Measurements from ENCODE around the gene C7.
"Not testable (repeated sequence)": the region's sequence is repeated elsewhere in the genome, so short reads cannot be mapped to it uniquely, and the experiment has no call there.

The C7 gene

GRCh38 chr5:40909264-40909663 is at the start of gene C7:
C7 (plus strand) TSS chr5:40909497; CDS start chr5:40909611, 114 bp downstream.
- DNase-seq, result no peak

DNA sequence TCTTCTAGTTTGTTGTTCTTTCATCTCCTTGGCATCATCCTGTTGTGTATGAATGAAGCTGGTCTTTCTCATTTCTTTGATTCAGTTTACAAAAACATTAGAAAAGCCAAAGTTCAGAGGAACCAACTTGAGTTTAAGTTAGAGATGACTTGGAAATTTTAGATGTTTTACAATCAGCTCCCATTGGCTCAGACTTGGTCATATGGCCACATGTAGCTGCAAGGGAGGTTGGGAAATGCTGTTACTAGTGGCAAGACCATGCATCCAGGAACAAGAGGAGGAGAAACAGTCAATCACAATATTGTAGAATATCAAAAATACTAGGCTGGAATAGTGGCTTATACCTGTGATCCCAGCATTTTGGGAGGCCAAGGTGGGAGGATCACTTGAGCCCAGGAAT is 48.6 kb upstream of the C7 start:
- DNase-seq, result no peak

DNA sequence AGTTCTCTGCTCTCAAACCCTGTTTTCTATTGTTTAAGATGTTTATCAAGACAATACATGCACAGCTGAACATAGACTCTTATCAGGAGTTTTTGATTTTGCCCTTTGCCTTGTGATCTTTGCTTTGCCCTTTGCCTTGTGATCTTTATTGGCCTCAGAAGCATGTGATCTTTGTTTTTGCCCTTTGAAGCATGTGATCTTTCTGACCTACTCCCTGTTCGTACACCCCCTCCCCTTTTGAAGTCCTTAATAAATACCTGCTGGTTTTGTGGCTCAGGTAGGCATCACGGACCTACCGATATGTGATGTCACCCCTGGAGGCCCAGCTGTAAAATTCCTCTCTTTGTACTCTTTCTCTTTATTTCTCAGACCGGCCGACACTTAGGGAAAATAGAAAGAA is 44.3 kb upstream of the C7 start:
- DNase-seq, result not testable (repeated sequence)

DNA sequence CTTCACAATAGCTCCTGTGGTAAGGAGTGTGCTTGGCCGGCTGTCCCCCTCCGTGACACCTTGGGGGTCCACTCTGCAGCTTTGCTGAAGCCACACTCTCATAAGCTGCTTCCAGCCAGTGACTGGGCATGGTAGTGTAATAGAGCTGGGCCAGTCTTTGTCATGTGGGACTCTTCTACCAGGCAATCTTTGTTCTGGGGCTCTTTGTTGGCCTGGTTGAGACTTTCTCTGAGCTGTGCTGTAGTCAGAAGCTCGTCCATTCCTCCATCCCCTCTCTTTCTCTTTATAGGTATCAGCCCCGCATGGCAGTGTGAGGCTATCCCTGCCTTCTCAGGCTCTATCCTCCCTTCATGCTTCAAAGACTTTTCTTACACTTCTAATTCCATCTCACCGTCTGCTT is 42.5 kb upstream of the C7 start:
- DNase-seq, result no peak

DNA sequence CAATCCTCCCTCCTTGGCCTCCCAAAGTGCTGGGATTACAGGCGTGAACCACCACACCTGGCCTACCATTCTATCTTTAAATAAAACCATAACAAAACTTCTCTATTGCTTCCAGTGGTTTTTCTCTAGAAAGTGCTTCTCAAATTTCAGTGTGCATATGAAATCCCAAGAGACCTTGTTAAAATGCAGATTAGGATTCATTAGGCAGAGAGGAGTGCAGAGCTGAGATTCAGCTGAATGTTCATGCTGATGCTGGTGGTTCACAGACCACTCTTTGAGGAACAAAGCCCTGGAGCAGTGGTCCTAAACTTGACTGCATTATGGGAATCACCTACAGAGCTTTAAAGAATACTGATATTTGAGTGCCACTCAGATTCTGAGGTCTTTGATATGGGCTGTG is 39.9 kb upstream of the C7 start:
- no peak for DNase-seq

DNA sequence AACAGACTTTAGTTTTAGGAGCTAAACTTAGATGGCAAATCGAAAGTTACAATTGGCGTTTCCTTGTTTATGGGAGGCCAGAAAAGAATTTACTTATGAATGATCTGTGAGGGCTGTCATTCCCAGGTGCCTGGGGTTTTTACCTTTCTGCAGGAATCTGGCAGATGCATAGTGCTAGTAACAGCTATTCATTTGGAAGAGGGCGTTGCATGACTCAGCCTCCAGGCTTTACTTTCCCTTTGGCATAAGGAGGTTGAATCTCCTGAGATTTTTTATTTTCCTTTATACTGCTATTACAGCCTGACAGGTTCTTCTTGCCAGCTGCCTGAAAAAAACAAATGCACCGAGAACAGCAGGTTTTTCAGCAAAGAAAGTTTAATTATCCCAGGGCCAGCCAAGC is 38.1 kb upstream of the C7 start:
- no peak for DNase-seq

- not testable (repeated sequence) for DNase-seq
These were observed 37.0 kb upstream of the C7 start for GRCh38 chr5:40872253-40872652.

- no peak for DNase-seq
These were observed 35.9 kb upstream of the C7 start for GRCh38 chr5:40873286-40873880.

- DNase-seq, result no peak
These were observed 33.3 kb upstream of the C7 start for GRCh38 chr5:40875958-40876357.

GRCh38 chr5:40877371-40877988 is 31.8 kb upstream of the C7 start:
- no peak for DNase-seq

DNA sequence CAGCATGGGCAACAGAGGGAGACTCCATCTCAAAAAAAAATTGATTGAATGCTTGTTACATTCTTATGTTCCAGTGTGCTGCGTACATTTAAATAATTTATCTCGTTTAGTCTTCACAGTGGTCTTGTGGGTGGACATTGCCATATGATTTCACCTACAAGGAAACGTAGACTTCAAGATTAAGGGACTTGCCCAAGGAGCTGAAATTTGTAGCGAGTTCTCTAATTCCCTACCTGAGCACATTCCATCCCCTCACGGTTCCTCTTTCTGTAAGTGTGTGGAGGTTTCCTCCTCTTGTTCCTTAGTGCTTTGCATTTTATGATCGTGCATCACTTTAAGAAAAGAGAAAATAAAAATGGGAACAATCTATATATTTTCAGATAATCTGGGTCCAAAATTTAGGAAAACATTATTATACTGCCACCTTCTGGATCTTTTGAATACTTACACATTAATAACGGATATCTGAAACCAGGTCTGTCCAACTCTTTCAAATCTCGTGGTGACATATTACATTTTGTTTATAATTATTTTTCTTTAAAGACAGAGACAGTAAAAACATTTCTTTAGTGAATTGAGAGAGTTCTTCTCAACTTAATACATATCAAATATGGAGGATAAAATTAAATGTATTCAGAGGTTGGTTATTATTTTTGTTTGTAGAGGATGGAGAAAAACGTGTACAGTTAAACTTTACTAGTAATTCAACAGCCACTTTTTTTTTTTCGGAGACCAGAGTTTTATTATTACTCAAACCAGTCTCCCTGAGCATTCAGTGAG is 29.9 kb upstream of the C7 start:
- peak in 2 of 6 experiments; percentile 18 to 30 for DNase-seq

- DNase-seq, result no peak
These were observed 27.0 kb upstream of the C7 start for GRCh38 chr5:40882291-40882690.

DNA sequence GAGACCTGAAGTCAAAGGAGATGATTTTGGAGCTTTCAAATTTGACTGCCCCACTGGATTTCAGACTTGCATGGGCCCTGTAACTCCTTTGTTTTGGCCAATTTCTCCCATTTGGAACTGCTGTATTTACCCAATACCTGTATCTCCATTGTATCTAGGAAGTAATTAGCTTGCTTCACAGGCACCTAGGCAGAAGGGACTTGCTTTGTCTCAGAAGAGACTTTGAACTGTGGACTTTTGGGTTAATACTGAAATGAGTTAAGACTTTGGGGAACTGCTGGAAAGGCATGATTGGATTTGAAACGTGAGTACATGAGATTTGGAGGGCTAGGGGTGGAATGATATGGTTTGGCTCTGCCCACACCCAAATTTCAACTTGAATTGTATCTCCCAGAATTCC is 26.2 kb upstream of the C7 start:
- not testable (repeated sequence) for DNase-seq

- not testable (repeated sequence) for DNase-seq
These were observed 13.6 kb upstream of the C7 start for GRCh38 chr5:40895440-40896425.

DNA sequence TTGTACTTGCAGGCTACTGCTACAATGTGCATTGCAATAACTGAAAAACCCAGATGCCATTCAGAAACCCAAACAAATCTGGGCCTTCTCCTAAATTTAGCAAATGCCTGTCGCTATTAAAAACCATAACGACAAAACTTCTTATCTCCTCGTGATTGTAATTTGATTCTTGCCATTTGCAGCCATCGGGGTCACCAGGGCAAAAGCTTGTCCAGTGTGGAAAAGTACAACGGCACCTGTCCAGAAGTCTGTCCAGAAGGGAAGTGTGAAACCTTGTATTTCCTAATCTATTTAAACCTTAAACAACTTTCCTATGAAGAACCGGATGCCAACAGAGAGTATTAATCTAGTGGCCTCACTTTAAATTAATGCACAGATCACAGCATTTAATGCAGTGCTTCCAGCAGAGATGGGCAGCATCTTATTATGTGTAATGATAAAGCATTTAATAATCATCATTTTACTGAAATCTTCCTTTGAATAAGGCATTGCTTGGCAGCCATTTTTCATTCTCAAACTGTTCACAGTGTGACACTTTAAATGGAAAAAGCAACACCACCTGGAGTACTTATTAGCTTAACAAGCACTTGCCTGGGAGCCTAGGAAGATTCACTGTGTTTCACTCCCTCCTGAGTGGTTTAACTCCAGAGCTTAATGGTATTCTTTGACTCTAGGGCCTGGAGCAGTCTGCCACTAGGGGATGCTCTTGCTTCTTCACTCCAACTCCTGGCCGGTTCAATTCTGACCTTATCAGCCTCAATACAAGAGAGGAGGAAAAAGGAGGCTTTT is 4.9 kb upstream of the C7 start:
- DNase-seq, result peak in 1 of 6 experiments; percentile 8

GRCh38 chr5:40904994-40905306 is 4.3 kb upstream of the C7 start:
- DNase-seq, result no peak

DNA sequence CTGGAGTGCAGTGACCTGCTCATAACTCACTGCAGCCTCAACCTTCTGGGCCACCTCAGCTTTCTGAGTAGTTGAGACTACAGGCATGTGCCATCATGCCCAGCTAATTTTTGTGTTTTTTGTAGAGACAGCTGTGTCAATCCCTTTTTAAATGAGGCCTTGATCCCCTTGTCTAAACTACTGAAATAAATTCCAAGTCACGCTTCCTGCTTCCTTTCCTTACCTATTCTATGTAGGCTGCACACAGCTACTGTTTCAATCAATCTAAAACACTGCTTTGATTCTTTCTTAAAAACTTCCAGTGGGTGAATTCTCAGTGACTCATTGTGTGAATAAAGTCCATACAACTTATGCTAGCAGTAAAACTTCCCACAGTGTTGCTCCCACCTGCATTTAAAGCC is 2.9 kb upstream of the C7 start:
- no peak for DNase-seq

DNA sequence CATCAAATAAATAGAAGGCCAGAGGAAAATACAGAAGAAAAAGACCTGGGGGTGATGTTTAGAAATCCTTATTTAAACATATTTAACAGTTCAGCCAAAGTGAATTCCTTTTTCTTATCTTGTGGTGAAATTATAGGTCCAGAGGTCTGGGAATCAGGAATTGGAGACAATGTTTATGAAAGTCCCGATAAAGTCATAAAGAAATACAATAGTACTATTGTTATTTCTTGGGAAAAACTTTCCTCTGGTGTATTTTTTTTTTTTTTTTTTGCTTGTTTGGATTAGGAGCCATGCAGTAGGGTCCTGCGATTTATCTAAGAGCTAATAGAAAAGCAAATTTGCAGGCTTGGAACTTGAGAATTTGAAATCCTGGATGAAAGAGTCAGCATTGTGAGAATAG is 426 bp downstream of the C7 start:
- no peak for DNase-seq

- no peak for DNase-seq
These were observed 2.0 kb downstream of the C7 start for GRCh38 chr5:40911266-40911665.

- DNase-seq, result no peak
These were observed 5.5 kb downstream of the C7 start for GRCh38 chr5:40914835-40915234.

DNA sequence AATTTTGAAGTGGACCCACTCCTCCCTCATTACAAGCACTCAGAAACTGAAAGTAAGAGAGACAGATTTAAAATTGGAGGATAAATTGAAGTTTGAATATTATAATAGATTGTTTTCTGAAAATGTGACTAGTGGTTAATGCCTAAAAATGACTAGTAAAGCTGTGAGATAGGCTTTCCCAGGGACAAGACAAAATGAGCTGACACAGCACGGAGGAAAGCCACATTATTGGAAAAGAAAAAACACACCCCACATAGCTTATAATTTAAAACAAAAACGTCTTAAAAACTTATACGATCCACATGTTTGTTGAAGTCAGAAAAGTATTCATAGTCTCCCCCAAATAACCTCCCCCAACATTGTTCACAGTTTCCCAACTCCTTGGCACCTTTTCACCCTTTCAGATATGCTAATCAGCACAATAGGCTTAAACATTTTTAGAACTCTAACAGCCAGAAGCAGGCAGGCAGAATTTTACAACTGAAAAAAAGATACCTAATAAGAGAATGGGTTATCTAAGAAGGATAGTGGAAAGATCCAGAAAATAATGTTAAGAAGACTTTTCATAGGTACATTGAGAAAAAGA is 6.1 kb downstream of the C7 start:
- DNase-seq, result no peak

DNA sequence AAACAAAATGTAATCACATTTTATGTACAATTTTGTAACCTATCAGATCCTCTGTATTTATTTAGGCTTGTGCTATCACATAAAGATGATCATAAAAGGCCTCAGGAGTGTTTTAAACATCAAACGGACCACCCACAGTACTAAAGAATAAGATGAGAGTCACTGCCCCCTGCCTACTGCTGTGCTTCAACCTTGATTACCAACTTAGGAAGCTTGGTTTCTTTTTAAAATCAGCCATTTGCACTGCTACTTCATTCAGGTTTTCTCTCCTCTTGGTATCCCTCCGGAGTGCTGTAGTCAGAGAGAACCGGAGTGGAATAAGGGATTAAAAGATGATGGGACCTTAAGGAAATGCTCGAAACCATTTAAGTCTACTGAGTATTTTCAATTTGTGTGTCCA is 6.9 kb downstream of the C7 start:
- no peak for DNase-seq

All from stimulated activated naive CD4-positive, alpha-beta T cell (primary cell).